BJ (cell line): ENCODE measurements around the gene DNAJC18. TPM values are rescaled to one million over a fixed set of nuclear protein-coding genes. Genes with fewer than 3 reads are reported as not detected.
"Not testable (repeated sequence)": the region's sequence is repeated elsewhere in the genome, so short reads cannot be mapped to it uniquely, and the experiment has no call there.

Experiments
- CTCF ChIA-PET: fragments of 350-600 bp; formaldehyde crosslinking; extraction: SDS; loops from one replicate; lab custom pipeline; 2021; ENCODE audit warnings: antibody characterized with exemption, inconsistent platforms; lab: Yijun Ruan, JAX
- POLR2A ChIA-PET: fragments of 300-600 bp; sonication (Branson Sonifier 250); formaldehyde crosslinking; extraction: SDS; loops from one replicate; lab custom pipeline; 2021; ENCODE audit warnings: antibody characterized with exemption; lab: Charles Lee
- DNase-seq: peaks from one replicate; pipeline ENCODE4 v3.0.0-alpha.2; 2011; ENCODE audit warnings: low read depth
- H3K27me3 ChIP-seq: 2 replicates; pipeline ENCODE4 v1.6.0; 2011; ENCODE audit warnings: low read length; ENCODE audit not compliant: control insufficient read depth, insufficient read depth
- H3K36me3 ChIP-seq: 2 replicates; pipeline ENCODE4 v1.5.1; 2011; ENCODE audit warnings: low read length; ENCODE audit not compliant: control insufficient read depth, insufficient read depth
- H3K4me3 ChIP-seq: 2 replicates; pipeline ENCODE4 v1.5.1; 2011; ENCODE audit warnings: low read depth, mild to moderate bottlenecking, control low read depth, low read length
- polyA plus RNA-seq: library from polyadenylated mRNA; depleted of rRNA; stranded (reverse); fragments of >200 nt; gene quantifications from 2 replicates; pipeline ENCODE4 v1.2.3, GENCODE V29; 2011
- TF ChIP-seq, protein P1 (sequence below): IDR thresholded peaks from 2 replicates; pipeline ENCODE4 v1.5.1; 2011; ENCODE audit warnings: low read depth, mild to moderate bottlenecking, control low read depth, inconsistent platforms, low read length, moderate library complexity; ENCODE audit not compliant: insufficient read depth

The DNAJC18 gene
- polyA plus RNA-seq, 1 experiment: 5.2 TPM

DNA sequence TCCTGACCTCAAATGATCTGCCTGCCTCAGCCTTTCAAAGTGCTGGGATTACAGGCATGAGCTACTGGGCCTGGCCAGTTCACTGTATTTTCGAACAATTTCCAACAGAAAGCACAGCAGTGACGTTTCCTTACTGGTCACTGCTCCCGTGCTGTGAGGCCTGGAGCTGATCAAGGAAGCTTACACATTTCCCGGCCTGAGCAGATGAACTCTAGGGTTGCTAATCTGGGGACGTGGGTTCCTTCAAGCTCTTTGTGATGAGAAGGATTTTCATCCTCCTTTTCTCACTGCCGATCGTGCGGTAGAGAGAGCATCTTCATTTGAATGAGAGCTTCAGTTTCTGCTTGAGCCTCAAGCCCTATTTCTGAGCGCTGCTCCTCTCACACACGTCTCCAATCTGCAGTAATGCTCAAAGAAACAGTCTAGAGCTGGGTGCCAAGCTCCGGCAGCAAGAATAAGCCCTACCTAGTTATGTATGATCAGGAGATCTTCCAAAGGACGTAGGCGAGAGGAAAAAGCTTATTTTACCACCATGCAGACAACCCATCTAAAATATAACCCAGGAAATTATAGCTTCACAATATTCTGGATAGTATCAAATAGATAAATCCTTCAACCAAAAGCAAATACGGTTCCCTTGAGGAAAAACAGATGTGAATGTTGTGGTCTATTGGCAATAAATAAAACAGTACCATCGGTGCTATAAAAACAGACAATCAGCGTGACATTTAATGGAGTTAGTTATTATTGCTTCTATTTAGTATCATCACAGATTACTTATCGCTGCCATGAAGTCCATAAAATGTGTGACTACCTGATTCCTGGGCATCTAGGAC is 28.1 kb downstream of the DNAJC18 start:
- DNase-seq: no peak
- TF ChIP-seq, protein P1, sequence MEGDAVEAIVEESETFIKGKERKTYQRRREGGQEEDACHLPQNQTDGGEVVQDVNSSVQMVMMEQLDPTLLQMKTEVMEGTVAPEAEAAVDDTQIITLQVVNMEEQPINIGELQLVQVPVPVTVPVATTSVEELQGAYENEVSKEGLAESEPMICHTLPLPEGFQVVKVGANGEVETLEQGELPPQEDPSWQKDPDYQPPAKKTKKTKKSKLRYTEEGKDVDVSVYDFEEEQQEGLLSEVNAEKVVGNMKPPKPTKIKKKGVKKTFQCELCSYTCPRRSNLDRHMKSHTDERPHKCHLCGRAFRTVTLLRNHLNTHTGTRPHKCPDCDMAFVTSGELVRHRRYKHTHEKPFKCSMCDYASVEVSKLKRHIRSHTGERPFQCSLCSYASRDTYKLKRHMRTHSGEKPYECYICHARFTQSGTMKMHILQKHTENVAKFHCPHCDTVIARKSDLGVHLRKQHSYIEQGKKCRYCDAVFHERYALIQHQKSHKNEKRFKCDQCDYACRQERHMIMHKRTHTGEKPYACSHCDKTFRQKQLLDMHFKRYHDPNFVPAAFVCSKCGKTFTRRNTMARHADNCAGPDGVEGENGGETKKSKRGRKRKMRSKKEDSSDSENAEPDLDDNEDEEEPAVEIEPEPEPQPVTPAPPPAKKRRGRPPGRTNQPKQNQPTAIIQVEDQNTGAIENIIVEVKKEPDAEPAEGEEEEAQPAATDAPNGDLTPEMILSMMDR: no peak
- H3K4me3 ChIP-seq: no peak overlapping the region
- CTCF ChIA-PET: interaction anchor here (0.6 to 3.7 kb wide), 6 partner anchors 9 to 302 kb away, joined by 3 to 19 read pairs (median 6); no protein-coding TSS in a partner anchor
- no peaks in the 10 kb centered on the region for H3K27me3 ChIP-seq
- 0 out of 2 replicates have a peak, but pooled peaks cover 1% of the 10 kb centered on the region for H3K36me3 ChIP-seq
- POLR2A ChIA-PET: no interaction called here

DNA sequence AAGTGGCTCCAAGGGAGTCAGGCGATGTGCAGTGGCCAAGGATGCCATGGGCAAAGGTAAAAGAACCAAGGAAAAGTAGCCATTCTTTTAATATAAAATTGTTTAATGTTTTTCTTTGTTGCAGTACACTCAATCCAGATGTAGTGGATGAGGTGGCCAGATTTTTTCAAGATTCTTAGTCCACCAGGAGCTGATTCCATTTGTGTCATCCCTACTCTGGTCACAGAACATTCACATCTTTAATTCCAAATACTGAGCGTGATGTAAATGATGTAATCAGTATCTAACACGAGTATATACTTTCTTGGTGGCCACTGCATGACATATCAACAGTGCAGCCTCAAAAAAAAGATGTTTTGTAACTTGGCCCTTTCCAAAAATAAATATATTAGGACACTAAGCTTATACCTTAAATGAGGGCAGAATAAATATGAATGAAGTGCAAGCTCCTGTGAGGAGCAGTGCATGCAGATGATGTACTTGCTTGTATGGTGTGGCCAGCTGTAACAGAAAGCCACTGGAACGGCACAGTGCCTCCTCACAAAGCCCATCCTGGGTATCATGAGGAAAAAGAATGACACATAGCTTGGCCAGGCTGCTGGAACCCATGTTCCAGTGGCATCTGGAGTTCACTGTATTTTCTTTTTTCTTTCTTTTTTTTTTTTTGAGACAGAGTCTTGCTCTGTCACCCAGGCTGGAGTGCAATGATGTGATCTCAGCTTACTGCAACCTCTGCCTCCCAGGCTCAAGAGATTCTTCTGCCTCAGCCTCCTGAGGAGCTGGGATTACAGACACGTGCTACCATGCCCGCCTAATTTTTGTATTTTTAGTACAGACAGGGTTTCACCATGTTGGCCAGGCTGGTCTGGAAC is 29.0 kb downstream of the DNAJC18 start:
- TF ChIP-seq, protein P1: no peak
- no peak overlapping the region for H3K4me3 ChIP-seq
- POLR2A ChIA-PET: no interaction called here
- no peaks in the 10 kb centered on the region for H3K27me3 ChIP-seq
- no peak for DNase-seq
- CTCF ChIA-PET: interaction anchor here (0.6 to 3.7 kb wide), 5 partner anchors 10 to 109 kb away, joined by 3 to 19 read pairs (median 7); no protein-coding TSS in a partner anchor
- H3K36me3 ChIP-seq: 0 out of 2 replicates have a peak, but pooled peaks cover 1% of the 10 kb centered on the region

DNA sequence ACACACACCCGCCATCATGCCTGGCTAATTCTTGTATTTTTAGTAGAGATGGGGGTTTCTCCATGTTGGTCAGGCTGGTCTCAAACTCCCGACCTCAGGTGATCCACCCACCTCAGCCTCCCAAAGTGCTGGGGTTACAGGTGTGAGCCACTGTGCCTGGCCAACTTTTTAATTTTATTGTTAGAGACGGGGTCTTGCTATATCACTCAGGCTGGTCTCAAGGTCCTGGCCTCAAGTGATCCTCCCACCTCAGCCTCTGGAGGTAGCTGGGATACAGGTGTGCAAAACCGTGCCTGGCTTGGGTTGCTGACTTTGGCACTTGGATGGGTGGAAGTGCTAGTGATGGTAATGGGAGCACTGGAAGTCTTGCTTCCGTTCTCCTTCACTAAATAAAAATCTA is 30.2 kb downstream of the DNAJC18 start:
- DNase-seq, H3K27me3 ChIP-seq, H3K4me3 ChIP-seq, H3K36me3 ChIP-seq, POLR2A ChIA-PET: not testable (repeated sequence)
- CTCF ChIA-PET: interaction anchor here (1.0 to 3.7 kb wide), 3 partner anchors 9 to 13 kb away, joined by 3 to 19 read pairs (median 7); no protein-coding TSS in a partner anchor

DNA sequence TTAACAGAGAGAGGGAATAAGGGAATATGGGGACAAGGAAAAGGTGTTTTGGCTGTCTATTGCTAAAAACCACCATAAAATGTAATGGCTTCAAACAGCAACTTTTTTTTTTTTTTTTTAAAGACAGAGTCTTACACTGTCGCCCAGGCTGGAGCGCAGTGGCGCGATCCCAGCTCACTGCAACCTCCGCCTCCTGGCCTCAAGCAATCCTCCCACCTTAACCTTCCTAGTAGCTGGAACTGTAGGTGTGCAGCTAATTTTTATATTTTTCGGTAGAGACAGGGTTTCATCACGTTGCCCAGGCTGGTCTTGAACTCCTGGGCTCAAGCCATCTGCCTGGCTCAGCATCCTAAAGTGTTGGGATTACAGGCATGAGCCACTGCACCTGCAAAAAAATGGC is 31.1 kb downstream of the DNAJC18 start:
- H3K27me3 ChIP-seq: no peaks in the 10 kb centered on the region
- no peak overlapping the region for H3K4me3 ChIP-seq
- TF ChIP-seq, protein P1: no peak
- POLR2A ChIA-PET: no interaction called here
- CTCF ChIA-PET: interaction anchor here (1.0 kb wide), 1 partner anchor 10 kb away, joined by 3 read pairs; no protein-coding TSS in a partner anchor
- no peaks in the 10 kb centered on the region for H3K36me3 ChIP-seq
- DNase-seq: no peak

DNA sequence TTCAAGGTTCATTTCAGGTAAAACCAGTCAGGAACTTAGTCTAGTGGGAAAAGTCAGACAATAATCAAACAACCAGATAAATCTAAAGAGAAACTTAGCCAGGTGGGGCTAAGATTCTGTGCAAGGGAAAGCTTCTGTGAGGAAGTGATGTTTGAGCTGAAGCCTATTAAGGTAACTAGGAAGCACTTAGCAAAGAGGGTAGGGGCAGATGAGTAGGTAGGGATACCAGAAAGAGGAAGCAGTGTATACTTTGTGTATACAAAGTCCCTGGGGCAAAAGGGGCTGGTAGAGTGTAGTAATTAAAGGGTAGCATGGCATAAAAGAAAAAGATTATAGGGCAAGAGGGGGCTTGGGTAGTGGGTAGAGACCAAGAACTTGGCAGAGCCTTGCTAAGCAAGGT is 31.8 kb downstream of the DNAJC18 start:
- POLR2A ChIA-PET: no interaction called here
- Histone ChIP-seq H3K36me3 (no peaks in the 10 kb centered on the region), H3K27me3 (no peaks in the 10 kb centered on the region), H3K4me3 (no peak overlapping the region)
- CTCF ChIA-PET: interaction anchor here (1.2 to 1.4 kb wide), 2 partner anchors 10 to 110 kb away, joined by 3 to 4 read pairs; no protein-coding TSS in a partner anchor
- TF ChIP-seq, protein P1: no peak
- no peak for DNase-seq
